ENCODE data around the gene RACGAP1.

RACGAP1 gene

GRCh38 chr12:49985981-49986380 lies 39.3 kb downstream of the RACGAP1 start:
- peak; percentile 40 for DNase-seq (ENCODE audit: low read depth)

GRCh38 chr12:49984476-49985359 lies 40.6 kb downstream of the RACGAP1 start:
- no peak for DNase-seq (ENCODE audit: low read depth)

- DNase-seq (ENCODE audit: low read depth) = peak; percentile 89
These were observed 41.4 kb downstream of the RACGAP1 start for GRCh38 chr12:49983892-49984291.

GRCh38 chr12:49982246-49983087 lies 42.8 kb downstream of the RACGAP1 start:
- DNase-seq (ENCODE audit: low read depth) = peak; percentile 41

- no peak for DNase-seq (ENCODE audit: low read depth)
These were observed 44.6 kb downstream of the RACGAP1 start for GRCh38 chr12:49980501-49981349.

GRCh38 chr12:49979791-49980190 lies 45.5 kb downstream of the RACGAP1 start:
- no peak for DNase-seq (ENCODE audit: low read depth)

GRCh38 chr12:49979016-49979586 lies 46.2 kb downstream of the RACGAP1 start:
- no peak for DNase-seq (ENCODE audit: low read depth)

- DNase-seq (ENCODE audit: low read depth) = no peak
These were observed 47.2 kb downstream of the RACGAP1 start for GRCh38 chr12:49978125-49978524.

GRCh38 chr12:49976557-49976956 lies 48.7 kb downstream of the RACGAP1 start:
- DNase-seq (ENCODE audit: low read depth) = no peak

GRCh38 chr12:49975318-49975761 lies 50.0 kb downstream of the RACGAP1 start:
- DNase-seq (ENCODE audit: low read depth) = no peak

GRCh38 chr12:49974677-49975317 lies 50.5 kb downstream of the RACGAP1 start:
- DNase-seq (ENCODE audit: low read depth) = no peak

- peak; percentile 71 for DNase-seq (ENCODE audit: low read depth)
These were observed 51.0 kb downstream of the RACGAP1 start for GRCh38 chr12:49974231-49974675.

- no peak for DNase-seq (ENCODE audit: low read depth)
These were observed 51.9 kb downstream of the RACGAP1 start for GRCh38 chr12:49973361-49973830.

- DNase-seq (ENCODE audit: low read depth) = no peak
These were observed 52.5 kb downstream of the RACGAP1 start, which contains the start of gene AQP6 for GRCh38 chr12:49972641-49973360. Gene AQP6, plus strand, starts transcription at chr12:49972947. Its CDS starts 227 bp downstream, at chr12:49973174.

GRCh38 chr12:49972129-49972528 lies 53.2 kb downstream of the RACGAP1 start:
- DNase-seq (ENCODE audit: low read depth) = no peak

- DNase-seq (ENCODE audit: low read depth) = no peak
These were observed 54.2 kb downstream of the RACGAP1 start for GRCh38 chr12:49971141-49971540.

- DNase-seq (ENCODE audit: low read depth) = no peak
These were observed 54.6 kb downstream of the RACGAP1 start for GRCh38 chr12:49970658-49971057.

- DNase-seq (ENCODE audit: low read depth) = no peak
These were observed 55.5 kb downstream of the RACGAP1 start for GRCh38 chr12:49969651-49970429.

GRCh38 chr12:49969027-49969426 lies 56.3 kb downstream of the RACGAP1 start:
- no peak for DNase-seq (ENCODE audit: low read depth)
